GM18909 (cell line): ENCODE data around the gene GLP2R.

ENCODE experiments used
- ATAC-seq: cut with Tn5 transposase; IDR thresholded peaks from one replicate; pipeline ENCODE4 v1.9.1; 2021; ENCODE audit warnings: mild to moderate bottlenecking; ENCODE audit not compliant: unreplicated experiment, poor library complexity

GLP2R gene

GRCh38 chr17:9811537-9811936 lies 14.2 kb upstream of the GLP2R start:
- no peak for ATAC-seq

GRCh38 chr17:9813166-9813565 lies 12.6 kb upstream of the GLP2R start:
- no peak for ATAC-seq

GRCh38 chr17:9814337-9814945 lies 11.3 kb upstream of the GLP2R start:
- no peak for ATAC-seq

GRCh38 chr17:9816472-9816871 lies 9.3 kb upstream of the GLP2R start:
- ATAC-seq, result no peak

- ATAC-seq, result no peak
These were observed 8.6 kb upstream of the GLP2R start for GRCh38 chr17:9817086-9817485.

- ATAC-seq, result no peak
These were observed 7.0 kb upstream of the GLP2R start for GRCh38 chr17:9818760-9819159.

- ATAC-seq, result no peak
These were observed 5.3 kb upstream of the GLP2R start for GRCh38 chr17:9820448-9820847.

GRCh38 chr17:9821921-9822320 lies 3.8 kb upstream of the GLP2R start, which contains the start of gene GSG1L2:
GSG1L2 (minus strand) TSS chr17:9822079; CDS start chr17:9822071, 8 bp downstream.
- no peak for ATAC-seq

- ATAC-seq, result no peak
These were observed 1.6 kb upstream of the GLP2R start for GRCh38 chr17:9824094-9824493.

GRCh38 chr17:9824797-9825338 lies 856 bp upstream of the GLP2R start:
- no peak for ATAC-seq

GRCh38 chr17:9828296-9829295 lies 2.9 kb downstream of the GLP2R start:
- ATAC-seq, result no peak

GRCh38 chr17:9829343-9829742 lies 3.6 kb downstream of the GLP2R start:
- no peak for ATAC-seq

GRCh38 chr17:9830711-9831110 lies 5.0 kb downstream of the GLP2R start:
- no peak for ATAC-seq

GRCh38 chr17:9833922-9834321 lies 8.2 kb downstream of the GLP2R start:
- no peak for ATAC-seq

- ATAC-seq, result no peak
These were observed 12.1 kb downstream of the GLP2R start for GRCh38 chr17:9837551-9838471.

- ATAC-seq, result no peak
These were observed 13.7 kb downstream of the GLP2R start for GRCh38 chr17:9839433-9839832.

- ATAC-seq, result no peak
These were observed 16.5 kb downstream of the GLP2R start for GRCh38 chr17:9842057-9842758.

GRCh38 chr17:9843152-9844010 lies 17.7 kb downstream of the GLP2R start:
- ATAC-seq, result no peak

GRCh38 chr17:9844153-9844552 lies 18.4 kb downstream of the GLP2R start:
- ATAC-seq, result no peak
